ENCODE results near the gene FAM180B.

DNA sequence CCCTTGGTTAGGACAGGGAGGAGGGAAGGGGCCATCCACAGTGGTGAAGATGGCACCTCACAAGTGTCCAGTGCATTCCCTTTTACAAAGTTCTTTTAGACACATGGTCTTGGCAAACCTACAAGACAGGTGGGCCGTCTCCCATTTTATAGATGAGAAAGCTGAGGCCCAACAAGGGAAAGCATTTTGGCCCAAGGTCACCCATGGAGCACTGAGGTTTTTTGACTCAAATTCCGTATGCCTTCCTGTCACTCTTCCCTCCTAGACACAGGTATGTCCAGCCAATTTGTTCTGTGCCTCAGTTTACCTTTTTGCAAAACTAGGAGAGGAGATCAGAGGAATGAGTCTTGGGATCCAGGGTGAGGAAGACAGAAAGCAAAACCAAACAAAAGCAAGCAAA is 6.5 kb downstream of the FAM180B start:
- TF ChIP-seq, protein P1, sequence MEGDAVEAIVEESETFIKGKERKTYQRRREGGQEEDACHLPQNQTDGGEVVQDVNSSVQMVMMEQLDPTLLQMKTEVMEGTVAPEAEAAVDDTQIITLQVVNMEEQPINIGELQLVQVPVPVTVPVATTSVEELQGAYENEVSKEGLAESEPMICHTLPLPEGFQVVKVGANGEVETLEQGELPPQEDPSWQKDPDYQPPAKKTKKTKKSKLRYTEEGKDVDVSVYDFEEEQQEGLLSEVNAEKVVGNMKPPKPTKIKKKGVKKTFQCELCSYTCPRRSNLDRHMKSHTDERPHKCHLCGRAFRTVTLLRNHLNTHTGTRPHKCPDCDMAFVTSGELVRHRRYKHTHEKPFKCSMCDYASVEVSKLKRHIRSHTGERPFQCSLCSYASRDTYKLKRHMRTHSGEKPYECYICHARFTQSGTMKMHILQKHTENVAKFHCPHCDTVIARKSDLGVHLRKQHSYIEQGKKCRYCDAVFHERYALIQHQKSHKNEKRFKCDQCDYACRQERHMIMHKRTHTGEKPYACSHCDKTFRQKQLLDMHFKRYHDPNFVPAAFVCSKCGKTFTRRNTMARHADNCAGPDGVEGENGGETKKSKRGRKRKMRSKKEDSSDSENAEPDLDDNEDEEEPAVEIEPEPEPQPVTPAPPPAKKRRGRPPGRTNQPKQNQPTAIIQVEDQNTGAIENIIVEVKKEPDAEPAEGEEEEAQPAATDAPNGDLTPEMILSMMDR (IDR thresholded peaks at IDR 0.05) = no peak
- TF ChIP-seq EP300 (IDR thresholded peaks at IDR 0.05; ENCODE audit: low read depth) = no peak
- no peak for TF ChIP-seq POLR2A (IDR thresholded peaks at IDR 0.05)
